CD4-positive, alpha-beta T cell (primary cell): ENCODE results near the gene TMIGD2. TPM values are rescaled to one million over a fixed set of nuclear protein-coding genes. Genes with fewer than 3 reads are reported as not detected.
"Not testable (repeated sequence)": the region's sequence is repeated elsewhere in the genome, so short reads cannot be mapped to it uniquely, and the experiment has no call there.

Experiments used
- ATAC-seq: fragments of 200-7000 bp; cut with Tn5 transposase; one replicate; pipeline ENCODE4 v1.10.0; 2022; ENCODE audit warnings: mild to moderate bottlenecking; ENCODE audit not compliant: poor library complexity
- CTCF ChIA-PET: fragments of 350-600 bp; sonication (Branson Sonifier 250); formaldehyde crosslinking; loops from one replicate; lab custom pipeline; 2021; ENCODE audit warnings: antibody characterized with exemption, inconsistent platforms; lab: Charles Lee
- POLR2A ChIA-PET: fragments of 350-600 bp; sonication (Branson Sonifier 250); formaldehyde crosslinking; loops from one replicate; lab custom pipeline; 2021; ENCODE audit warnings: antibody characterized with exemption, inconsistent platforms; lab: Charles Lee
- DNase-seq, 14 experiments: peaks; one replicate each; pipeline ENCODE4 v3.0.0-alpha.2; 2013 to 2020; ENCODE audit warnings: mixed read lengths in 2 of 14
- H3K27ac ChIP-seq, 2 donors: one replicate each; pipeline versions ENCODE4 v1.5.1 to v1.7.0; 2013; ENCODE audit warnings: low read length in 2 of 2, low read depth in 1 of 2, mild to moderate bottlenecking in 1 of 2
- H3K27me3 ChIP-seq, 2 experiments: 1 replicate in 1 of 2; 2 replicates in 1 of 2; pipeline versions ENCODE4 v1.6.1 to v1.7.0; 2013; ENCODE audit warnings: low read length in 2 of 2, control low read depth in 1 of 2, mild to moderate bottlenecking in 1 of 2, moderate library complexity in 1 of 2; ENCODE audit not compliant: insufficient read depth in 2 of 2, control insufficient read depth in 1 of 2
- H3K36me3 ChIP-seq: one replicate; pipeline ENCODE4 v1.6.1; 2013; ENCODE audit warnings: low read length, control low read depth; ENCODE audit not compliant: insufficient read depth
- H3K4me1 ChIP-seq: one replicate; pipeline ENCODE4 v1.6.1; 2013; ENCODE audit warnings: low read length, control low read depth; ENCODE audit not compliant: insufficient read depth
- H3K4me3 ChIP-seq: one replicate; pipeline ENCODE4 v1.5.1; 2013; ENCODE audit warnings: mild to moderate bottlenecking, low read length, moderate library complexity
- H3K9me3 ChIP-seq, 2 experiments: 1 replicate in 1 of 2; 2 replicates in 1 of 2; pipeline versions ENCODE4 v1.6.1 to v1.7.0; 2013; ENCODE audit warnings: low read length in 2 of 2, mild to moderate bottlenecking in 2 of 2, control low read depth in 1 of 2, moderate library complexity in 1 of 2; ENCODE audit not compliant: control insufficient read depth in 1 of 2, insufficient read depth in 1 of 2
- H3K27ac Mint-ChIP-seq: one replicate; pipeline ENCODE4 v1.8.0; 2020; ENCODE audit warnings: mixed read lengths
- H3K27me3 Mint-ChIP-seq: one replicate; pipeline ENCODE4 v1.8.0; 2021; ENCODE audit warnings: mixed read lengths
- H3K36me3 Mint-ChIP-seq: one replicate; pipeline ENCODE4 v1.8.0; 2021; ENCODE audit warnings: low read depth, mixed read lengths
- H3K4me1 Mint-ChIP-seq: one replicate; pipeline ENCODE4 v1.8.0; 2021; ENCODE audit warnings: low read depth, mixed read lengths
- H3K4me3 Mint-ChIP-seq: one replicate; pipeline ENCODE4 v1.8.0; 2020; ENCODE audit warnings: mild to moderate bottlenecking, mixed read lengths
- H3K9me3 Mint-ChIP-seq: one replicate; pipeline ENCODE4 v1.8.0; 2020; ENCODE audit warnings: mixed read lengths
- intact Hi-C, 2 experiments: fragments of 100-400 bp; cut with DNase I in 1 of 2; cut with micrococcal nuclease in 1 of 2; formaldehyde crosslinking; loops; one replicate each; pipeline versions ENCODE4 v1.15.1 to v1.9.0; 2023 to 2025; cut with DNase I, micrococcal nuclease
- total RNA-seq, 174 experiments: library from RNA in 2 of 174; stranded (reverse) in 2 of 174; gene quantifications; one replicate each; pipeline ENCODE4 v1.2.3 and lab custom pipeline; 2021 to 2026
- TF ChIP-seq, protein P1 (sequence below): fragments of 200-600 bp; IDR thresholded peaks from one replicate; pipeline ENCODE4 v1.8.0; 2022; ENCODE audit warnings: antibody characterized with exemption, mild to moderate bottlenecking

TMIGD2 gene
- total RNA-seq, 2 experiments from 2014 or later: 17.6 to 20.9 TPM

DNA sequence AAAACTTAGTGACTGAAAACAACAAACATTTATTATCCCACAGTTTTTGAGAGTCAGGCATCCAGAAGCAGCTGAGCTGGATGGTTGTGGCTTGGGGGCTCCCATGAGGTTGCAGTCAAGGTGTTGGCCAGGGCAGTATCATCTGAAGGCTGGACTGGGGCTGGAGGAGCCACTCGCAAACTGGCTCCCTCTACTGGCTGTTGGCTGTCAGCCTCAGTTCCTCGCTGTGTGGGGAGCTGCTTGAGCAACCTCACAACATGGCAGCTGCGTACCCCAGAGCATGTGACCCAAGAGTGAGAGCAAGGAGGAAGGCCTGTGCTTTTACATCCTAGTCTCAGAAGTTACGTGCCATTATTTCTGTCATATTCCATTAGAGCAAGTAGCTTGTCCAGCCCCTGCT lies 45.6 kb downstream of the TMIGD2 start:
- ChIA-PET CTCF (interaction anchor here (1.4 kb wide), 1 partner anchor 10 kb away, joined by 3 read pairs; no protein-coding TSS in a partner anchor), POLR2A (interaction anchor here (0.8 kb wide), 1 partner anchor 10 kb away, joined by 4 read pairs; the partner anchor contains the start of gene YJU2)
- H3K4me1 Mint-ChIP-seq: no peaks in the 10 kb centered on the region
- no peak for DNase-seq
- no peak overlapping the region for H3K4me3 Mint-ChIP-seq
- Histone ChIP-seq H3K4me3 (no peak overlapping the region), H3K9me3 (peaks cover 0 to 18% of the 10 kb centered on the region in 2 experiments), H3K4me1 (no peaks in the 10 kb centered on the region), H3K27ac (no peak overlapping the region), H3K27me3 (no peaks in the 10 kb centered on the region), H3K36me3 (peaks cover 75% of the 10 kb centered on the region)
- H3K36me3 Mint-ChIP-seq: peaks cover 75% of the 10 kb centered on the region
- H3K27ac Mint-ChIP-seq: no peak overlapping the region
- no peaks in the 10 kb centered on the region for H3K9me3 Mint-ChIP-seq
- TF ChIP-seq, protein P1, sequence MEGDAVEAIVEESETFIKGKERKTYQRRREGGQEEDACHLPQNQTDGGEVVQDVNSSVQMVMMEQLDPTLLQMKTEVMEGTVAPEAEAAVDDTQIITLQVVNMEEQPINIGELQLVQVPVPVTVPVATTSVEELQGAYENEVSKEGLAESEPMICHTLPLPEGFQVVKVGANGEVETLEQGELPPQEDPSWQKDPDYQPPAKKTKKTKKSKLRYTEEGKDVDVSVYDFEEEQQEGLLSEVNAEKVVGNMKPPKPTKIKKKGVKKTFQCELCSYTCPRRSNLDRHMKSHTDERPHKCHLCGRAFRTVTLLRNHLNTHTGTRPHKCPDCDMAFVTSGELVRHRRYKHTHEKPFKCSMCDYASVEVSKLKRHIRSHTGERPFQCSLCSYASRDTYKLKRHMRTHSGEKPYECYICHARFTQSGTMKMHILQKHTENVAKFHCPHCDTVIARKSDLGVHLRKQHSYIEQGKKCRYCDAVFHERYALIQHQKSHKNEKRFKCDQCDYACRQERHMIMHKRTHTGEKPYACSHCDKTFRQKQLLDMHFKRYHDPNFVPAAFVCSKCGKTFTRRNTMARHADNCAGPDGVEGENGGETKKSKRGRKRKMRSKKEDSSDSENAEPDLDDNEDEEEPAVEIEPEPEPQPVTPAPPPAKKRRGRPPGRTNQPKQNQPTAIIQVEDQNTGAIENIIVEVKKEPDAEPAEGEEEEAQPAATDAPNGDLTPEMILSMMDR: no peak
- H3K27me3 Mint-ChIP-seq: no peaks in the 10 kb centered on the region
- intact Hi-C loops: no loop called here
- no peak for ATAC-seq

DNA sequence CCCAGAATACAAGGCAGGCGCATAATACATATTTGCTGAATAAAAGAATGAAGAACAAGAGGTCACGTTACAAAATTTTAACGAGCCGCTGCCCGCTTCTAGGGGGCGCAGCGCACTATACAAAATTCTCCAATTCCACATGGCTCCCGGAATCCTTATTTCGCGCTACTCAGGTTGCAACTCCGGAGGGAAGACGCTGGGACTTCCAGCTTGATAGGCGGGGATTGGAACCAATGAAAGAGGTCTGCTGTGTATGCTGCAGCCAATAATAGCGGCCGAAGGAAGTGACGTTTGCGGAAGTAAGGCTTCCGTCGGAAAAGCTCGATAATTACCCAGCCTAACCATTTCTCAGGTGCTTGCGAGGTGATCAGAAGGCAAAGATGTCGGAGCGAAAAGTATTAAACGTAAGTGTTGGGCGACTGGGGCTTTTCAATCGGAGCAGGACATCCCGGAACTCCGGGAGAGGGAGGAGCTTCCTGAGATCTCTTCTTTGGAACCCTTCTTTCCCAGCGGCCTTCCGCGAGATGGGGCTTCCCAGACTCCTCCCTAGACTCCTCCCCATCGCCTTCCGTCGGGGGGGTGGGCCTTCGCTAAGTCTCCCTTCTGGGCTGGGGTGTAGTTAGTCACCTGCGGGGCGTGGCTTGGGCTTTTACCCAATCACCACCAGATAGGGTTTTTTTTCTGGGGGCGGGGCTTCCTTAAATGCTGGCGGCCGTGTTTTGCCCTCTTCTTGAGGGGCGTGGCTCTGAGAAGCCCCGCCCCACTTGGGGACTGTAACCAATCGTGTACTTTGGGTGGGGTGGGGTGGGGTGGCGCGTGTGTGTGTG lies 55.2 kb downstream of the TMIGD2 start, which contains the start of gene YJU2:
Gene YJU2, plus strand, starts transcription at position 314 of the 827 bp plus-strand sequence. Its CDS starts 67 bp downstream, at position 381.
- peak within 1 kb of the TSS; percentile 95 for H3K27ac Mint-ChIP-seq
- H3K36me3 Mint-ChIP-seq: peaks cover 42% of the 10 kb centered on the region
- H3K9me3 Mint-ChIP-seq: peaks cover 2% of the 10 kb centered on the region
- Histone ChIP-seq H3K4me3 (peak within 1 kb of the TSS; percentile 73), H3K9me3 (peaks cover under 1 to 3% of the 10 kb centered on the region in 2 experiments), H3K4me1 (peaks cover 22% of the 10 kb centered on the region), H3K27me3 (no peaks in the 10 kb centered on the region), H3K36me3 (peaks cover 36% of the 10 kb centered on the region), H3K27ac (peak within 1 kb of the TSS; percentile 94 to 99)
- TF ChIP-seq, protein P1: peak; percentile 58
- intact Hi-C loops: loop anchor here (1.0 to 10.0 kb wide), 12 partner anchors 65 to 476 kb away; partner anchors contain the start of genes MPND (in 2 of the 2), ANKRD24 (in 1 of the 2), CHAF1A (in 1 of the 2) and DPP9 (in 1 of the 2)
- peaks cover 17% of the 10 kb centered on the region for H3K4me1 Mint-ChIP-seq
- peak; percentile 96 to 100 (median 98) for DNase-seq
- peak within 1 kb of the TSS; percentile 93 for H3K4me3 Mint-ChIP-seq
- peaks cover 1% of the 10 kb centered on the region for H3K27me3 Mint-ChIP-seq
- ChIA-PET CTCF (interaction anchor here (0.6 to 1.1 kb wide), 12 partner anchors 78 to 485 kb away, joined by 3 to 5 read pairs (median 4); partner anchors contain the start of genes CHAF1A, EEF2, MPND and MRPL54), POLR2A (interaction anchor here (0.7 to 1.5 kb wide), 23 partner anchors 9 to 1544 kb away, joined by 3 to 37 read pairs (median 5); partner anchors contain the start of genes CHAF1A, DAPK3, DPP9 and DUS3L)
- peak; percentile 94 for ATAC-seq

DNA sequence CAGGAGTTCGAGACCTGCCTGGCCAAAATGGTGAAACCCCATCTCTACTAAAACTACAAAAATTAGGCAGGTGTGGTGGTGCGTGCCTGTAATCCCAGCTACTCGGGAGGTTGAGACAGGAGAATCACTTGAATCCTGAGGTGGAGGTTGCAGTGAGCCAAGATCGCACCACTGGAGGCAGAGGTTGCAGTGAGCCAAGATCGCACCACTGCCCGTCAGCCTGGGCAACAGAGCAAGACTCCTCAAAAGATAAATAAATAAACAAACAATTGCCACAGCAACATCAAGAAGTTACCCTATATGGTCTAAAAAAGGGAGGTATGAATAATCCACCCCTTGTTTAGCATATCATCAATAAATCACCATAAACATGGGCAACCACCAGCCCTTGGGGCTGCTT lies 56.3 kb downstream of the TMIGD2 start:
- H3K9me3 Mint-ChIP-seq, H3K9me3 ChIP-seq, DNase-seq, POLR2A ChIA-PET, H3K27me3 ChIP-seq, H3K4me3 ChIP-seq, H3K27me3 Mint-ChIP-seq, ATAC-seq, CTCF ChIA-PET: not testable (repeated sequence)
- Histone ChIP-seq H3K4me1 (peaks cover 22% of the 10 kb centered on the region), H3K36me3 (peaks cover 25% of the 10 kb centered on the region), H3K27ac (peak overlapping the region; percentile 94 to 99)
- H3K36me3 Mint-ChIP-seq: peaks cover 32% of the 10 kb centered on the region
- peak overlapping the region; percentile 15 for H3K4me3 Mint-ChIP-seq
- H3K4me1 Mint-ChIP-seq: peaks cover 17% of the 10 kb centered on the region
- H3K27ac Mint-ChIP-seq: peak overlapping the region; percentile 95
- intact Hi-C loops: loop anchor here (1.0 to 10.0 kb wide), 9 partner anchors 64 to 477 kb away; partner anchors contain the start of genes ANKRD24 (in 1 of the 2), DPP9 (in 1 of the 2), HDGFL2 (in 1 of the 2) and PIAS4 (in 1 of the 2)

Other genes starting within 250 kb of the TMIGD2 start
- gene ZBTB7A, start 235.5 kb downstream of the TMIGD2 start, total RNA-seq: 10 to 100 TPM; 44.2 to 47.2 TPM
- 10 to 100 TPM; 72.7 to 77.6 TPM for gene MAP2K2, start 178.3 kb downstream of the TMIGD2 start, total RNA-seq
- under 1 TPM in 1 of 2 experiments, not detected in 1; 0.08 TPM for gene CREB3L3, start 148.8 kb downstream of the TMIGD2 start, total RNA-seq
- gene SIRT6, start 119.8 kb downstream of the TMIGD2 start, total RNA-seq: 10 to 100 TPM; 11.2 to 14.2 TPM
- under 1 TPM; 0.59 to 0.60 TPM for gene ANKRD24, start 119.7 kb downstream of the TMIGD2 start, total RNA-seq
- not detected for gene EBI3, start 72.9 kb downstream of the TMIGD2 start, total RNA-seq
- 10 to 100 TPM; 32.9 to 33.7 TPM for gene YJU2, start 55.3 kb downstream of the TMIGD2 start, total RNA-seq
- gene SHD, start 23.1 kb downstream of the TMIGD2 start, total RNA-seq: under 1 TPM; 0.14 to 0.64 TPM
- 1 to 10 TPM in 1 of 2 experiments, under 1 TPM in 1; 0.98 to 1.0 TPM for gene FSD1, start 2.2 kb upstream of the TMIGD2 start, total RNA-seq
- 1 to 10 TPM; 1.7 to 1.8 TPM for gene STAP2, start 36.4 kb upstream of the TMIGD2 start, total RNA-seq
- gene MPND, start 41.2 kb upstream of the TMIGD2 start, total RNA-seq: 10 to 100 TPM; 10.3 to 11.0 TPM
- gene SH3GL1, start 98.2 kb upstream of the TMIGD2 start, total RNA-seq: 10 to 100 TPM; 39.3 to 40.9 TPM
- 10 to 100 TPM; 27.5 to 27.8 TPM for gene CHAF1A, start 100.3 kb upstream of the TMIGD2 start, total RNA-seq
- 10 to 100 TPM; 54.5 to 58.4 TPM for gene UBXN6, start 155.4 kb upstream of the TMIGD2 start, total RNA-seq
- gene HDGFL2, start 169.9 kb upstream of the TMIGD2 start, total RNA-seq: 10 to 100 TPM; 17.2 to 18.0 TPM
- gene PLIN4, start 216.1 kb upstream of the TMIGD2 start, total RNA-seq: not detected
- gene PLIN5, start 232.8 kb upstream of the TMIGD2 start, total RNA-seq: under 1 TPM; 0.31 to 0.93 TPM
- not detected for gene LRG1, start 237.6 kb upstream of the TMIGD2 start, total RNA-seq